ENCODE results near the gene SPDYE18.
"Not testable (repeated sequence)": the region's sequence is repeated elsewhere in the genome, so short reads cannot be mapped to it uniquely, and the experiment has no call there.

The SPDYE18 gene

GRCh38 chr7:77005461-77006057 is 56.8 kb downstream of the SPDYE18 start:
- not testable (repeated sequence) for DNase-seq (ENCODE audit: low spot score)

GRCh38 chr7:77004151-77004550 is 58.2 kb downstream of the SPDYE18 start:
- not testable (repeated sequence) for DNase-seq (ENCODE audit: low spot score)

DNA sequence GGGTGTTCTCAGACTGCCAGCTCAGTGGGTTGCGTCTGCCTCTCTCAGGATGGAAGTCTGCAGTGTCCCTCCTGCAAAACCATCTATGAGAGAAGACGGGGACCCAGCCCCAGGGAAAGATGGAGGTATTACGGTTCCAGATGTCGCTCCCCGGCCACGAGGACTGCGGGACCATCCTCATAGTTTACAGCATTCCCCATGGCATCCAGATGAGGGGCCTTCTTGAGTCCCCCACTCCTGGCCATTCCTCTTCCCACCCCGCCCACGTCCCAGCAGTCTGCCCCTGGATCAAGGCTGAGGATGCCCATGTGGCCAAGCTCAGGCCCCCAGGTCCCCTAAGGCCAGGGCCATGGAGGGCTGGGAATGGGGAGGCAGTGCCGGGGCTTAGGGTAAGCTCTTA is 59.1 kb downstream of the SPDYE18 start:
- not testable (repeated sequence) for DNase-seq (ENCODE audit: low spot score)

DNA sequence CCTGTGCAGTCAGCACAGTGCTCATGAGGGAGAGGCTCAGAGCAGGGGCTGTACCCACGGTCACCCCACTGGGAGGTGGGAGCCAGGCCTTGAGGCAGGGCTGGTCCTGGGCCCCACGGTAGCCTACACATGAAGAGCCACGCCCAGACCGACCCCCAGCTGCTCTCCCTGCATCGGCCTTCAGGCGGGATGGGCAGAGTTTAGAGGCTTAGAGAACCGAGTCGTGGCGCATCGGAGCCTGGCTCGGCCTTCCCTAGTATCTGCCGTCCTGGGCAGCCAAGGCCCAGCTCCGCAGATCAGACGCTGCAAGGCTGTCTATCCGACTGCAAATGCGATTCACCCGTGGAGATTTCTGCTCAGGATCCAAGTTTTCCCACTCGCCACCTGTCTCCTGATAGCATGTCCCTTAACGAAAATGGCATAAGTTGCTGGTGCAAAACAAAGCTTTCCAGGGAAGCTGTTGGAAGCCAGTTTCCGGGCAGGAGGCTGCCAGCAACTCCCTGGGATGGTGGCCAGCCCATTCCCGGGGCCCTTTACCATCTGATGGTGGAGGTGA is 59.6 kb downstream of the SPDYE18 start:
- peak; percentile 84 for DNase-seq (ENCODE audit: low spot score)

GRCh38 chr7:77002104-77002503 is 60.3 kb downstream of the SPDYE18 start:
- DNase-seq (ENCODE audit: low spot score): not testable (repeated sequence)

Data from cerebellar cortex (tissue), 1 donor.